ENCODE data around the gene SORCS2.

SORCS2 gene

DNA sequence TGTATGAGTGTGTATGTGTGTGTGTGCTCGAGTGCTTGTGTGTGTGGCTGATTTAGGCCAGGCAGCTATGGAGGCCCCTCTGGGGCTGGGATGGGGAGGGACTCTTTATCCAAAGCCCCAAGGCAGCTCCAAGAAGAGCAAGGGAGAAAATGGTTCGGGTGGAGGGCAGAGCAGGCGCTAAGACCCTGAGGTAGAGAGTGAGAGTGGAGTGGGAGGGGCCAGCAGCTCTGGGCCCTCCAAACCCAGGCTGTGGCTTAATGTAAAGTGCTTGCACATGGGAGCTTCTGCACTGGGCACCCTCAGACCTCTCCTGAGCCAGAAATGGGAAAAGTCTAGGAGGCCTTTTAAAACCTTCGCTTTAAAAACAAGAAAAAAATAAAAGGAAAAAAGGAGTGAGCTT, 475.9 kb downstream of the SORCS2 start:
- H3K9me3 Mint-ChIP-seq, result peaks cover 3% of the 10 kb centered on the region
- H3K27me3 Mint-ChIP-seq, result no peaks in the 10 kb centered on the region
- no peak overlapping the region for H3K27ac Mint-ChIP-seq
- no peaks in the 10 kb centered on the region for H3K4me1 Mint-ChIP-seq (ENCODE audit: low read depth)
- no peaks in the 10 kb centered on the region for H3K36me3 Mint-ChIP-seq (ENCODE audit: low read depth)
- no peak for DNase-seq
- H3K4me3 Mint-ChIP-seq, result no peak overlapping the region

DNA sequence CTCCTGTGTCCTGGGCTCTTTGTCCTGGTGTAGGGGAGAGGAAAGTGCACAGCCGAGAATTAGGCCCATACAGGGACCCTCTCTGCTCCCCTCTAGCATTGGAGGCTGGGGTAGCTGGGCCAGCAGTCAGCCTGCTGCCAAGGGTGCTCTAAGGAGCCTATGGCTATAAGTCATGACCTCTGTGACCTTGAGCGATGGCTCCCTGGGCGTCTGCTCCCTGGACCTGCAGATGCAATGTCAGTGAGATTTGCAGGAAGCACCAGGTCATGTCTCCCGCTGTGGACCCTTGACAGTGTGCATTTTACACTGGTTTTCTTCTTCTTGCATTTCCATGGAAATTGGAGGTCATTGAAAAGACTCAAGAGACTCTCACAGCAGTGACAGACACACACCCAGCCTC, 476.5 kb downstream of the SORCS2 start:
- H3K4me3 Mint-ChIP-seq, result no peak overlapping the region
- DNase-seq, result no peak
- H3K27me3 Mint-ChIP-seq, result no peaks in the 10 kb centered on the region
- H3K9me3 Mint-ChIP-seq, result peaks cover 3% of the 10 kb centered on the region
- no peaks in the 10 kb centered on the region for H3K4me1 Mint-ChIP-seq (ENCODE audit: low read depth)
- H3K36me3 Mint-ChIP-seq (ENCODE audit: low read depth), result no peaks in the 10 kb centered on the region
- no peak overlapping the region for H3K27ac Mint-ChIP-seq

DNA sequence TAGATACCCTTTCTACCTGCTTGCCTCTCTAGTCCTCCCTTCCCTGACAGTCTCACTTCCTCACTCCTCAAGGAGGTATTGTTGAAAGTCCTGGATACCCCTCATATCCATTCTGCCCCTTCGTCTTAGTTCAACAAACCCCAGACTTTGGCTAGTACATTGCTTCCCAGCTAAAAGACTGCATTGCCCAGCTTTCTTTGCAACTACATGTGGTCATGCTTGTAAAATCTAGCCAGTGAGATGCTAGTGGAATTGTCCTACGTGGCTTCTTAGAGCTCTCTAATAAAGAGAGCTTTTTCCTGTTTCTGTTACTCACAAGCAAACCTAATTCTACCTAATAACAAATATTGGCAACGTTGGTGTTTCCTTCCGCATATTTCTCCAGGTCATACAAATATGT, 480.3 kb downstream of the SORCS2 start:
- no peaks in the 10 kb centered on the region for H3K4me1 Mint-ChIP-seq (ENCODE audit: low read depth)
- no peaks in the 10 kb centered on the region for H3K27me3 Mint-ChIP-seq
- no peak for DNase-seq
- H3K4me3 Mint-ChIP-seq, result no peak overlapping the region
- no peak overlapping the region for H3K27ac Mint-ChIP-seq
- peaks cover 3% of the 10 kb centered on the region for H3K9me3 Mint-ChIP-seq
- H3K36me3 Mint-ChIP-seq (ENCODE audit: low read depth), result no peaks in the 10 kb centered on the region

DNA sequence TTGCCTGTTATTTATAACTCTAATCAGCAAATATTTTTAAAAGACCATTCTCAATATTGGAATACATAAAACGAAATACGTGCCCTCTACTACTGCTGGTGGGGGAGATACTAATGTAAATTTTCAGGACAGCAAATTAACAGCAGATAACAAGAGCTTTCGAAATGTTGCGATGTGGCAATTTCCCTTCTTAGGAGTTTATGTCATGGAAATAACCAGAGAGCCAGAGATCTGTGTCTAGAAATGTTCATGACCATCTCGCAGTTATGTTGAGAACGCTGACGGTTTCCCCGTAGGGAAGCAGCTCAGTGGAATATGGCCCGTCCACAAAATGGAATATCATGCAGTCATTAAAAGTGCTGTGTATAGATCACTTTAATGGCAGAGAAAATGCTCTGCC, 480.8 kb downstream of the SORCS2 start:
- H3K27me3 Mint-ChIP-seq, result no peaks in the 10 kb centered on the region
- peaks cover 3% of the 10 kb centered on the region for H3K9me3 Mint-ChIP-seq
- DNase-seq, result no peak
- no peaks in the 10 kb centered on the region for H3K4me1 Mint-ChIP-seq (ENCODE audit: low read depth)
- no peaks in the 10 kb centered on the region for H3K36me3 Mint-ChIP-seq (ENCODE audit: low read depth)
- H3K4me3 Mint-ChIP-seq, result no peak overlapping the region
- H3K27ac Mint-ChIP-seq, result no peak overlapping the region

DNA sequence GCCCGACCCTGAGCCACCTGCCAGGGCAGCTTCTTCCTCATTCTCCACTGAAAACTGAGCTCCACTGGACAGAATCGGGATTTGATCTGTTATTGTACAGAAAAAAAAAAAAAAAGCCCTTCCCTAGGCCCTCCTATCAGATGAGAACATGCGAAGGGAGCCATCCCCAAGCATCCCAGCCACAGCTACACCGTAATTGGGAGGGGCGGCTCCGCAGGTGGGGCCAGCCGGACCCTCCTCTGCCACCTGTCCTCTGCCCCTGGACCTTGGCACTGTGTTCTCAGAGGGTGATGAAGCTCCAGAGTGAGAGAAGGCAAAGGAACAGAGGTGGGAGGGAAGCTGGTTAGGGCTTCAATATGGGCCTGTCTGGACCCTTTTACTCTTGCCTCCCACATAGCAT, 482.4 kb downstream of the SORCS2 start:
- no peaks in the 10 kb centered on the region for H3K36me3 Mint-ChIP-seq (ENCODE audit: low read depth)
- peaks cover 3% of the 10 kb centered on the region for H3K9me3 Mint-ChIP-seq
- H3K4me1 Mint-ChIP-seq (ENCODE audit: low read depth), result no peaks in the 10 kb centered on the region
- peaks cover 5% of the 10 kb centered on the region for H3K27me3 Mint-ChIP-seq
- H3K27ac Mint-ChIP-seq, result no peak overlapping the region
- no peak overlapping the region for H3K4me3 Mint-ChIP-seq
- DNase-seq, result no peak

DNA sequence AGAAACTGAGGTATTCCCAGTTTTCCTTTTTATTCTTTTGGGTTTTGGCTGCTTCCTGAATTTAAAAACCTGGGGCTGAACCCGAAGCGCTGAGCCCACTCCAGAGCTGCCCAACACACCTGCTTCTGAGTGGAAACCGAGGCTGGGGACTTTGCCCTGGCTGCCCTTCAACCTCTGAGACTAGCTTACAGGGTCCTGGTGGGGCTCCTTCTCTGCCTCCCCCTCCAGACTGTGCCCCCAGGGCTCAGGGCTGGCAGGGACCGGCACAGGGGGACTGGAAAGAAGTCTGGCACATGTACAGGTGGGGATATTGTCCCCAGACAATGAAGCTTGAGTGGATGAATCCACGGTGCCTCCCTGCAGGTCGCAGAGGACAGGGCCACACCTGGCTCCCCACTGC, 482.8 kb downstream of the SORCS2 start:
- H3K4me3 Mint-ChIP-seq, result no peak overlapping the region
- H3K4me1 Mint-ChIP-seq (ENCODE audit: low read depth), result no peaks in the 10 kb centered on the region
- no peaks in the 10 kb centered on the region for H3K36me3 Mint-ChIP-seq (ENCODE audit: low read depth)
- H3K27me3 Mint-ChIP-seq, result peaks cover 5% of the 10 kb centered on the region
- DNase-seq, result no peak
- peaks cover 3% of the 10 kb centered on the region for H3K9me3 Mint-ChIP-seq
- no peak overlapping the region for H3K27ac Mint-ChIP-seq

DNA sequence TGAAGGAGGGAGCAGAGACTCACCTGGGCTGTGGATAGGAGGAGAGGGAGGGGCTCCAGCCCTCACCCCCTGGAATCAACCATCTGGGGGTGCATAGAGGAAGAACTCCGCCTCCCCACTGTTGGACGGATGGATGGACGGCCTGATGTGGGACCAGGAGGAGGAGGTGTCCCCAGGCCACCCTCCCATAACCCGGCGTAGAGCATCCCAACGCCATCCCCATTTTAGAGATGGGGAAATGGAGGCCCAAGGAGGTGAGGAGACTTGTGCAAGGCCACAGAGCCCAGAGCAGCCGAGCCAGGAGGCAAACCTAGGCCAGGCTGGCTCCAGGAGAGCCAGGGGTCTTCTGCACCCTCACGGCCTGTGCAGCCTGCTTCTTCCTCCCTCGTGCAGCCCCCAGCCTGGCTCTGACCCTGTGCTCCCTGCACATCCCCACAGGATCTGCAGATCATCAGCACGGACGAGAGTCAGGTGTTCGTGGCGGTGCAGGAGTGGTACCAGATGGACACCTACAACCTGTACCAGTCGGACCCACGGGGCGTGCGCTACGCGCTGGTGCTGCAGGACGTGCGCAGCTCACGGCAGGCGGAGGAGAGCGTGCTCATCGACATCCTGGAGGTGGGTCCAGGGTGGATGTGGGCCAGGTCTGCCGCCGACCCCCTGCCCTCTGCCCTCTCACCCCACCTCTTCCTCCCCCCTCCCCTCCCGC, 483.4 kb downstream of the SORCS2 start:
- peaks cover 5% of the 10 kb centered on the region for H3K27me3 Mint-ChIP-seq
- H3K9me3 Mint-ChIP-seq, result peaks cover 3% of the 10 kb centered on the region
- no peak overlapping the region for H3K4me3 Mint-ChIP-seq
- H3K36me3 Mint-ChIP-seq (ENCODE audit: low read depth), result no peaks in the 10 kb centered on the region
- no peaks in the 10 kb centered on the region for H3K4me1 Mint-ChIP-seq (ENCODE audit: low read depth)
- no peak for DNase-seq
- no peak overlapping the region for H3K27ac Mint-ChIP-seq

DNA sequence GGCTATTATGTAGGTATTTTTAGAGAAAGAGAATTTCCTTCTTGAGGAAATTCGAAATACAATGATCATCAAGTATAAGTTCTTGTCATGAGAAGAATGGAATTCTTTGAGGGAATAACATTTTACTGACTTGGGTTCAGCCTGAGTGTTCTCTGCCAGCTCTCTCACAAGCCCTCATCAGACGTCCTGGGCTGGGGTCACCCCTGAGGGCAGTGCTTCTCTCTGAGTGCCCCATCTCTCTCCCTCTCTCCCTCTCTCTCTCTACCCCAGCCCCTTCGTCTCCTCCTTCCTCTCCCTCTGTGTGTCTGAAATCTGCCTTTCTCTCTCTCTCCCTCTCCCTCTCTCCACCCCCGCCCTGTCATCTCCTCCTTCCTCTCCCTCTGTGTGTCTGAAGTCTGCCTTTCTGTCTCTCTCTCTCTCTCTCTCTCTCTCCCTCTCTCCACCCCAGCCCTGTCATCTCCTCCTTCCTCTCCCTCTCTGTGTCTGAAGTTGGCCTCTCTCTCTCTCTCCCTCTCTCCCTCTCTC, 484.1 kb downstream of the SORCS2 start:
- Mint-ChIP-seq H3K4me3 (no peak overlapping the region), H3K27ac (no peak overlapping the region), H3K27me3 (peaks cover 5% of the 10 kb centered on the region), H3K9me3 (peaks cover 2% of the 10 kb centered on the region), H3K36me3 (ENCODE audit: low read depth) (no peaks in the 10 kb centered on the region), H3K4me1 (ENCODE audit: low read depth) (no peaks in the 10 kb centered on the region)
- DNase-seq, result no peak

DNA sequence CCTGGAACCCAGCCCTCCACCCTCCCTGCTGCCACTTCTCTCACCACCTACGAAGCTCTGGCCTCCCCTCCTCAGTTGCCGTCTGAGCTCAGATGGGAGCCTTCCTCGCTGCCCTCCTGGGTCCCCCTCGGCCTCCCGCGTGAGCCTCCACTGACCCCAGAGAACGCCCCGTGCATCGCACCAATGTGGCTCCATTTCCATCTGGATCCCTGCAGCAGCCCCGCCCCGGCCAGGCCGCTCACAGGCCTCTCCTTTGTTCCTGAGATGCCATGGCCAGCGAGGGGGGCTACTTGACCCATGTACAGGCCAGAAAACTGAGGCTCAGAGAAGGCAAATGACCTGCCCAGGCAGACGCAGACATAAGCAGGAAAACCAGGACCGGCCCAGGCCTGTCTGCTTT, 484.7 kb downstream of the SORCS2 start:
- no peak overlapping the region for H3K4me3 Mint-ChIP-seq
- no peaks in the 10 kb centered on the region for H3K36me3 Mint-ChIP-seq (ENCODE audit: low read depth)
- H3K27ac Mint-ChIP-seq, result no peak overlapping the region
- H3K9me3 Mint-ChIP-seq, result no peaks in the 10 kb centered on the region
- no peak for DNase-seq
- no peaks in the 10 kb centered on the region for H3K4me1 Mint-ChIP-seq (ENCODE audit: low read depth)
- peaks cover 5% of the 10 kb centered on the region for H3K27me3 Mint-ChIP-seq

DNA sequence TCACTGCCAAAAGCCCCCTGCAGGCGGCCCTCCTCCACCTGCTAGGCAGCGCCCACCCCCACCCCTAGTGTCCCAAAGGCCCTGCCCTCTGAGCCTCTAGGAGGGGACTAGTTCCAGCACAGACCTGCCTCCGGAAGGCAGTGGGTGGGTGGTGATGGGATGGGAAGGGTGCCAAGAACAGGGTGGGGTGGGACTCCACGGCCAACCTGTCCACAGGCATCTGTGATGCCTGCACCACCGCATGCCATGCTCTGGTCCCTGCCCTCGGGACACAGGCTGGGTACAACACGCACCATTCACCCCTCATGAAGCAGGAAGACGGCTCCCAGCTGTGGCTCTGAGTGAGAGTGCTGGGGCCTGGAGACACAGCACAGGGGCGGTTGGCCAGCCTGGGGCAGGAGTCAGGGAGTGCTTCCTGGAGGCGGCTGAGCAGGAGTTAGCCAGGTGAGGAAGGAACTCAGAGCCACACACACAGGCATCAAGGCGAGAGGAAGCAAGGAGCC, 485.5 kb downstream of the SORCS2 start:
- H3K4me3 Mint-ChIP-seq, result no peak overlapping the region
- no peak for DNase-seq
- H3K36me3 Mint-ChIP-seq (ENCODE audit: low read depth), result no peaks in the 10 kb centered on the region
- H3K27ac Mint-ChIP-seq, result no peak overlapping the region
- H3K27me3 Mint-ChIP-seq, result peaks cover 5% of the 10 kb centered on the region
- peaks cover 4% of the 10 kb centered on the region for H3K9me3 Mint-ChIP-seq
- H3K4me1 Mint-ChIP-seq (ENCODE audit: low read depth), result no peaks in the 10 kb centered on the region

DNA sequence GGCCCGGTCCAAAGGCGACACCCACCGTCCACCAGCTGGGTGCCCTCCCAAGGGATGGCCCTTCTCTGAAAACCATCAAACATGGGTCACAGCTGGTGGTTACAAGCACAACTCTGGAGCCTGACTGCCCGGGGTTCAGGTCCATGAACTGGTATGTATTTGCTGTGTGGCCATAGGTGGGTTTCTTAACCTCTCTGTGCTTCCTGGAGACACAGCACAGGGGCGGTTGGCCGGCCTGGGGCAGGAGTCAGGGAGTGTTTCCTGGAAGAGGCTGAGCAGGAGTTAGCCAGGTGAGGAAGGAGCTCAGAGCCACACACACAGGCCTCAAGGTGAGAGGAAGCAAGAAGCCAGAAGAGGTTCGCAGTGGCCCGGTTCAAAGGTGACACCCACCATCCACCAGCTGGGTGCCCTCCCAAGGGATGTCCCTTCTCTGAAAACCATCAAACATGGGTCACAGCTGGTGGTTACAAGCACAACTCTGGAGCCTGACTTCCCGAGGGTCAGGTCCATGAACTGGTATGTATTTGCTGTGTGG, 486.0 kb downstream of the SORCS2 start:
- H3K4me1 Mint-ChIP-seq (ENCODE audit: low read depth), result no peaks in the 10 kb centered on the region
- H3K4me3 Mint-ChIP-seq, result no peak overlapping the region
- H3K9me3 Mint-ChIP-seq, result peaks cover 7% of the 10 kb centered on the region
- H3K27me3 Mint-ChIP-seq, result peaks cover 5% of the 10 kb centered on the region
- H3K27ac Mint-ChIP-seq, result no peak overlapping the region
- no peak for DNase-seq
- H3K36me3 Mint-ChIP-seq (ENCODE audit: low read depth), result no peaks in the 10 kb centered on the region

DNA sequence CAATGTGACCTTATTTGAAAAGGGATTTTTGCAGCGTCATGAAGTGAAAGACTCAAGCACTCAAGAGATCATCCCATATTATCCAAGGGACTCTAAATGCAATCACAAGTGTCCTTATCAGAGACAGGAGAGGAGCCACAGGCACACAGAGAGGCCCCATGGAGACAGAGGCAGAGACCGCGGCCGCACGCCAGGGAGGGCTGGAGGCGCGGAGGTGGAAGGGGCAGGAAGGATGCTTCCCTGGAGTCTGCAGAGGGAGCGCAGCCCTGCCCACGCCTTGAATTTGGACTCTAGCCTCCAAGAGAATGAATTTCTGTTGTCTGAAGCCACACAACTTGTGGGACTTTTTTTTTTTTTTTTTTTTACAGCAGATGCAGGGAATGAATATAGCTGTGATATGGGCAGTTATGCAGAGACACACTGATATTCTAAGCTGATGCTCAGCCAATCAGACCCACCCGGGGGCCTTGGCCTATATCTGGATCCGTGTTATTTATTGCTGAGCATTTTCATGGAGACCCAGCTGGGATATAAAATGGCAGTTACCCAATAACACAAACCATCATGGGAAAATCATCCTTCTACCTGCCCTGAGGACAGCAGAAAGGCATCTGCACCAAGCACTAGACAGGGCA, 487.2 kb downstream of the SORCS2 start:
- Mint-ChIP-seq H3K9me3 (peaks cover 8% of the 10 kb centered on the region), H3K36me3 (ENCODE audit: low read depth) (no peaks in the 10 kb centered on the region), H3K4me1 (ENCODE audit: low read depth) (no peaks in the 10 kb centered on the region)

DNA sequence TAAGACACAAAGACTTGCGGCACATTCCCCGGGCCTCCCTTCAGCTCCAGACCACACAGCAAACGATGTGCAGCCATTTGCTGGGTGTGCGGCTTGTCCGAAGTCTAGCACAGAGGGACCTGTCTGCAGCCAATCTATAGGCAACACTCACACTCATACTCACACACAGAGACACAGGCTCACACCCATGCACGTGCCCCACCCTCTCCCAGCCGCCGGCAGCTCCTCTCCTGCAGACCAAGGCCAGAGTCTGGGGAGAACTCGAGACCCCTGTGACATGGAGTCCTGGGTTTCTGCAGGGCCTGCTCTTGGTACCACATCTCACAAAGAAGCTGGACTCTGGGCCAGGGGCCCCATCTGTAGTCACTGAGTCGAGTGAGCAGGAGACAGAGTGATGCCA, 487.8 kb downstream of the SORCS2 start:
- Mint-ChIP-seq H3K27me3 (peaks cover 5% of the 10 kb centered on the region), H3K4me3 (no peak overlapping the region), H3K4me1 (ENCODE audit: low read depth) (no peaks in the 10 kb centered on the region), H3K9me3 (peaks cover 8% of the 10 kb centered on the region), H3K36me3 (ENCODE audit: low read depth) (no peaks in the 10 kb centered on the region), H3K27ac (no peak overlapping the region)
- no peak for DNase-seq

More for the DNA sequence above, 487.2 kb downstream of the SORCS2 start:
- Mint-ChIP-seq H3K4me3 (no peak overlapping the region), H3K27me3 (peaks cover 5% of the 10 kb centered on the region), H3K27ac (no peak overlapping the region)
- DNase-seq, result no peak

DNA sequence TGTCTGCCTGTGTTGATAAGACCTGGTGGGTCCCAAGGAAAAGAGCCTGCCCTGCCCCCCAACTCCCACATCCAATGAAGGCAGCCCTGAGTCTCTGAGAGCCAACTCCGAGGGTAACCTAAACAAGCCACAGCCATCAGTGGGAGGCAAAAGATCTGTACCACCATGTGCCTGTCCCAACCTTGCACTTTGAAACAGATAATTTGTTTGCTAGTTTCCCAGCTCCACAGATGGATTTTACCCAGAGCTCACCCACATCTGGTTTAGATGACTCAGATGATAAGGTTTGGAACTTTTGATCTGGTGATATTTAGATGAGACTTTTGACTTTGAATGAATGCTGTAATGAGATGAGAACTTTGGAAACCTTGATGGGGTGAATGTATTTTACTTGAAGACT, 488.4 kb downstream of the SORCS2 start:
- no peak for DNase-seq
- no peaks in the 10 kb centered on the region for H3K36me3 Mint-ChIP-seq (ENCODE audit: low read depth)
- peaks cover 8% of the 10 kb centered on the region for H3K9me3 Mint-ChIP-seq
- H3K27ac Mint-ChIP-seq, result no peak overlapping the region
- no peaks in the 10 kb centered on the region for H3K4me1 Mint-ChIP-seq (ENCODE audit: low read depth)
- H3K4me3 Mint-ChIP-seq, result no peak overlapping the region
- peaks cover 5% of the 10 kb centered on the region for H3K27me3 Mint-ChIP-seq

DNA sequence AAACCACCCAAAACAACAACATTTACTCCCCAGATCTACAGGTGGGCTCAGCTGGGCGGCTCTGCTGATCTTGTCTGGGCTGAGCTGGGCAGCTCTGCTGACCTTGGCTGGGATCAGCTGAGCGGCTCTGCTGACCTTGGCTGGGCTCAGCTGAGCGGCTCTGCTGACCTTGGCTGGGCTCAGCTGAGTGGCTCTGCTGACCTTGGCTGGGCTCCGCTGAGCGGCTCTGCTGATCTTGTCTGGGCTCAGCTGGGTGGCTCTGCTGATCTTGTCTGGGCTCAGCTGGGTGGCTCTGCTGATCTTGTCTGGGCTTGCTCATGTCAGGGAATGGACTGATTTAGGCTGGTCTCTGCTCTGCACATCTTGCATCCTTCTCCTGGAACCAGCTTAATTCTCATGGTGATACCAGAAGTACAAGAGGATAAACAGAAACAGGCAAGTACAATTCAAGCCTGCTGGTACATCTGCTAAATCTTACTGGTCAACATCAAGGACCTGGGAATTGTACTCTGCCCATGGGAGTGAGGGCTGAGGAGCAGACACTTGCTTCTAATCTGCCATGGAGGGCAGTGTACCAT, 490.9 kb downstream of the SORCS2 start:
- H3K27me3 Mint-ChIP-seq, result peaks cover 5% of the 10 kb centered on the region
- H3K4me1 Mint-ChIP-seq (ENCODE audit: low read depth), result no peaks in the 10 kb centered on the region
- no peak for DNase-seq
- H3K4me3 Mint-ChIP-seq, result no peak overlapping the region
- no peaks in the 10 kb centered on the region for H3K36me3 Mint-ChIP-seq (ENCODE audit: low read depth)
- H3K27ac Mint-ChIP-seq, result no peak overlapping the region
- H3K9me3 Mint-ChIP-seq, result peaks cover 8% of the 10 kb centered on the region
